OCI-M2 (cell line): ENCODE results near the gene ECM1.
A peak's percentile ranks its signal among the peaks of the same experiment; 100 is the strongest.

ENCODE experiments used
- DNase-seq: peaks from one replicate; lab custom pipeline; 2025; ENCODE audit not compliant: unreplicated experiment; lab: John Stamatoyannopoulos, UW

Gene ECM1

DNA sequence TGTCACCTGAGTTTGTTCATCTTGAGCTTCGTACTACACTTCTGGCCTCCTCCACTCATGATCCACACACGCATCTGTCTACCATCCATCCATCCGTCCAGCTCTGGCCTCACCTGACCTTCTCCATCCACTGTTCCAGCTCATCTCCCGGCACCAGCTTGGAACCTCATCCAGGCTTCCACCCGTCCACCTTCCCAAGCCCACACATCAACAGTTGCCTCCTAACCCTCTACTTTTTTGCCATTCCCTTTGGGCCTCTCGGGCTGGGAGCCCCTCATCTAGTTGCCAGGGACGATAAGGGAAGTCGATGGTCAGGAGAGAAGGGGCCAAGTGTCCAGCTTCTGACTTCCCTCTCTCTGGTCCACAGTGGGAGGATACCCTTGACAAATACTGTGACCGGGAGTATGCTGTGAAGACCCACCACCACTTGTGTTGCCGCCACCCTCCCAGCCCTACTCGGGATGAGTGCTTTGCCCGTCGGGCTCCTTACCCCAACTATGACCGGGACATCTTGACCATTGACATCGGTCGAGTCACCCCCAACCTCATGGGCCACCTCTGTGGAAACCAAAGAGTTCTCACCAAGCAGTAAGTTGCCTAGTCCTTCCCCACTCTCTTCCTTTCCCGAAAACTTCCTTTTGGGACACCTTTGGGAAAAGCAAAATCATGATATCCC lies 4.2 kb downstream of the ECM1 start:
- no peak for DNase-seq

DNA sequence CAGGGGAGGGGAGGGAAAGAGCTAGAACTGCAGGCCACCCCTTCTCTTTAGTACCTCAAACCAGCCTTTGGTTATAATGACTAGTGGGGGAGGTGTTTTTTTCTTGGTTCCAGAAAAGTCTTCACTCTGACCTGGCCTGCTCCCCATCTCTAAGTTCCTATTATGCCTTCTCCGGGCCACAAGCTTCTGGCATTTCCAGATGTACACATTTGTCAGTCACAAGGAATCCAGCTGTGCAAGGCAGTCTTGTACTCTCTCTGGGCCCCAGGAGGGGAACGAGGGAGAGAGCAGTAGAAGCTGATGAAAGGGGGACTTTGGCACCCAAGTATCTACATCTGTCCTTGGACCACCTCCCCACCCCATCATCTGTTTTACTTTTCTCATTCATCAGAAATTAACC lies 4.9 kb downstream of the ECM1 start:
- DNase-seq, result no peak

DNA sequence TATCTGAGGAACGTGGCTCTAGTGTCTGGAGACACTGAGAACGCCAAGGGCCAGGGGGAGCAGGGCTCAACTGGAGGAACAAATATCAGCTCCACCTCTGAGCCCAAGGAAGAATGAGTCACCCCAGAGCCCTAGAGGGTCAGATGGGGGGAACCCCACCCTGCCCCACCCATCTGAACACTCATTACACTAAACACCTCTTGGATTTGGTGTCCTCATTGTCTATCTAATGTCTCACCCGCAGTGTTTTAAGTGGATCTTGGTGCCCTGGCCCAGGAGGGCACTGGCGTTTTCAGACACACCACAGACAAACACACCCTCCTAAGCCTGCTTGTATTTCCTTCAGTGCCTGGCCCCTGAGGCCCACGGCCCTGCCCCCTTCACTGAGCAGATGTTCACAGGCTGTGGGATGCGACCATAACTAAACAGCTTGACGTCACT lies 5.5 kb downstream of the ECM1 start:
- no peak for DNase-seq

DNA sequence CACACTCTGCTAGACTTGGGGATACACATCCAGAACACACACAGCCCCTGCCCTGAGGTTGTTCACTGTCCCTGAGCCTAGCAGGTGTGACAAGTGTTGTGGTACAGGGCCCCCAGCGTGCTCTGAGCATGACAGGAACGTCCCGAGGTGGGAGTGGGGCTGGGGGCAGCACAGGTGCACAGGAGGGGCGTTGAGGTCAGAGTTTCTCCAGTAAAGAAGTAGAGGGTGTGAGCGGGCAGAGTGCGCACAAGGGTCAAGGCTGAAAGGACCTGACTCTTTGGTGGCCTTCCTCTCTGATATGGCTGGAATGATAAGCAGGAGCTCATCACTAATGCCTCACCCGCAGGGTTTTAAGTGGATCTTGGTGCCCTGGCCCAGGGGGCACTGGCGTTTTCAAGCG lies 6.4 kb downstream of the ECM1 start:
- DNase-seq, result no peak

DNA sequence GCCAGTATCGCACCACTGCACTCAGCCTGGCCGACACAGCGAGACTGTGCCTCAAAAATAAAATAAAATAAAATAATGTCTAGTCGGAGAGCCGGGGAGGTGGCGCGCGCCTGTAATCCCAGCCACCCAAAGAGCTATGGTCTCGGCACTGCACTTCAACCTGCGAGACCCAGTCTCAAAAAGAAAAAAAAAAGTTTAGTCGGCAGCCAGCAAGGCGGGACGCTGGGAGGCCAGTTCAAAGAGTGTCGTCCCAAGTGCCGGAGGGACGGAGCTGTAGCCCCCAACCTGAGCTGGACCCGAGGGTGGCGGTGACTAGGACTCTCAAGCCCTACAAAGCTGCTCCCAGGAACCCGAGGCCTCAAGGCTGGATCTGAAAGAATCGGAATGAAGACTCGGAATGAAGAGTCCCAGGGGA lies 7.0 kb downstream of the ECM1 start:
- no peak for DNase-seq

DNA sequence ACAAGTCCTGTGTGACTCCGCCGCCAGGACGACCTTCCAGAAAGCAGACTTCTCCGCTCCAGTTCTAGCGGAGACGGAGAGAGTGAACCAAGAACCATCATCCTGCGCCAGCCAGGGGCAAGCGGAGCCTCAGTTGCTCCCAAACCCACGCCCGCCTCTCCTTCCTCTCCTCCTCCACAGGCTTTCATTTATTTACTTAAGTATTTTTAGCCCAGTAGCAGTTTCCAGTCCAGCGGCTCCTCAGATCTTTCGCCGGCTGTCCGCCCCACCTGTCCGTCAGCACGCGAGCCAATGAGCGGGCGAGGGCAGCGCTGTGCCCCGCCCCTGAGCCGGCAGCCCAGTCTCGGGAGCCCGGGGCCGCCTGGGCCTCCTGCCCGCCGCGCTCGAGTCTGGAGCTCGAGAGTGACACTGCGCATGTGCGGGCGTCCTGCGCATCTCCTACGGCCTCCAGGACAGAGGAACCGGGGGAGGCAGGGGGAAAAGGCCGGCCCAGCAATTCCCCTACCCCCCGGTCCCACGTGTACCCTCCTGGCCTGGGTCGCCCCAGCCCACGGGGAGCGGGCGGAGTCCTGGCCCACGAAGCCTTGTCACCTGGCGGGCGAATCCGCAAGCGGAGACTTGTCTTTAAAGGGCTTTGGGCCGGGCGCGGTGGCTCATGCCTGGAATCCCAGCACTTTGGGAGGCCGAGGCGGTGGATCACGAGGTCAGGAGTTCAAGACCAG lies 7.6 kb downstream of the ECM1 start, which contains the start of gene FALEC:
TSS of gene FALEC (plus strand) at position 425 of the 722 bp plus-strand sequence.
- DNase-seq, result peak; percentile 69

DNA sequence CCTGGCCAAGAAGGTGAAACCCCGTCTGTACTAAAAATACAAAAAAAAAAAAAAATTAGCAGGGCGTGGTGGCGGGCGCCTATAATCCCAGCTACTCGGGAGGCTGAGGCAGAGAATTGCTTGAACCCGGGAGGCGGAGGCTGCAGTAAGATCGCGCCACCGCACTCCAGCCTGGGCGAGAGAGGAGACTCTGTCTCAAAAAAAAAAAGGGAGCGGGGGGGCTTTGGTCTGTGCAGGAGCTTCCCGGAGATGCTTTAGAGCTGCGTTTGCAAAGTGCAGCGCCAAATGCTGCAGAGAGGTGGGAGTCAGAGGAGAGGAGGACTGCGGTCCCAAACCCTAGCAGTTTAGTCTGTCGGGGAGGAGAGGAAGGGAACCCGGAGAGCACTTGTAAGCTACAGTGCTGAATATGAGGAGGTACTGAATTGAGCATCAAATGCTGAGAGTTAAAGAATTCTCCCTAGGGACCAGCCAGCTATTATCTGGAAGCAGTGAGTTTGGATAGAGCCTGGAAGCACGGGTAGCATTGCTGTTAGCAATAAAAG lies 8.2 kb downstream of the ECM1 start:
- DNase-seq, result no peak

DNA sequence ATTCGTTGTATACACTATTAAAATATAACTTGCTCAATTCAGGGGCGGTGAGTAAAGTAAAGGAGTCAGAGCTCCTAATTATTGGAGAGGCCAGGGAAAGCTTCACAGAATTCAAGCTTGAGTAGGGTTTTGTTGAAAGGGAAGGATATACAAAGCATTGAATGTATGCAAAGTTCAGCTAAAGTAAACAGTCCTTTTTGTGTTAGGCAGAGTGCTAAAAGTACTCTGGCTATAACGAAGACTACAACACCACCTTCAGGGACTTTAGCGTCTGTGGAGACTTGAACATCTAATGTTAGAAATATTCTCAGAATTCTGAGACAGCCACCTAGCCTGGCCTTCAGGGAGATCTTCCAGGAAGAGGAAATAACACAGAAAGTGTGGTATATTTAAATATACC lies 8.7 kb downstream of the ECM1 start:
- no peak for DNase-seq

DNA sequence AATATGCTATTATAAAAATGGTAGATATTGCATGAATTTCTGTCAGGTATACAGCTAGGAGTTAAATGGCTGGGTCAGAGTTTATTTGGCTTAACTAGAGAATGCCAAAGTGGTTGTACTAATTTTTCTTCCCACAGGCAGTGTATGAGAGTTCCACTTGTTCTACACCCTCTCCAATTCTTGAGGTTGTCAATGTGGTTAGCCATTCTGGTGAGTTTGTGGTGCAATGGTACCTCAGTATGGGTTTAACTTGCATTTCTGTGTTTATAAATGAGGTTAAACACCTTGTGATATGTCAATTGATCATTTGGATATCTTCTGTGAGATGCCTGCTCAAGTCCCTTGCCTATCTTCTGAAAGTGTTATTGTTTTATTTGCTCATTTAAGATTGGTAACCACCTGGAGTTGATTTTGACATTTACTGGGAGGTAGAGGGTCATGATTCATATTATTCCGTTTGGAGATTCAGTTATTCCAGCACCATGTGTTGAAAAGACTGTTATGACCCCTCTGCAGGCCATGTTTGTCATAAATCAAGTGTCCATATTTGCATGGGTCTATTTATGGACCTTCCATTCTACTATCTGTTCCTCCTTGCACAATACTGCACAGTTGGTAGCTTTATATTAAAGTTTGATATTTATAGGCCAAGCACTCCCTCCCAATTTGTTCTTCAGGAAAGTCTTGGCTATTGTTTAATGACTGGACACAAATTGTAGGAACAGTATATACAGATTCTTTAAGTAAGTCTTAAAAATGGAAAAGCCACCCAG lies 13.5 kb downstream of the ECM1 start:
- DNase-seq, result no peak

DNA sequence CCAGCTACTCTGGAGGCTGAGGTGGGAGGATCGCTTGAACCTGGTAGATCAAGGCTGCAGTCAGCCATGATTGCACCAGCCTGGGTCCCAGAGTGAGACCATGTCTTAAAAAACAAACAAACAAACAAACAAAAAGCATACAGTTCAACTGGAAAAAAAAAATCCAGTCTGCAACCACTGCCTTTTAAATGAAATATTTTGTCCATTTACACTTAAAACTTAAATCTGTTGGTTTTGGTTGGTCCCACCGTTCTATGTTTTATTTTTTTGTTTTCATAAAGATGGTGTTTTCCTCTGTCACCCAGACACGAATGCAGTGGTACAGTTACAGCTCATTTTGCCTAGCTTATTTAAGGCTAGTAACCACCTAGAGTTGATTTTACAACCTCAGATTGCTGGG lies 17.4 kb downstream of the ECM1 start:
- no peak for DNase-seq

DNA sequence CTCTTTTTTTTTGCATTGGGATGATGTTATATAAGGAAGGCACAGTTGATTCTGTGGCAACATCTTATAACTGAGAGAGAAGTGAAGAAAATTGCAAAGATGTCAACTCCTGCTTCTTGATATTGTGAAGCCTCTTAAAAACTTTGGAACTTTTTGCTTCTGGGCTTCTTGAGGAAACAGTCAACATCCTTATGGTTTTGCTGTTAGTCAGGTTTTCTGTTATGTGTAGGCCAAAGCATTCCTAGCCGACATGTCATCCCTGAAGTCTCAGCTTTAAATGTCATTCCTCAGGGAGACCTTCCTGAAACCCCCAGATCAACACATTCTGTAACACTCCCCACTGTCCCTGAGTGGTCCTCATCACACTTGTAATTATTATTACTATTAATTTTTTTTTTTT lies 20.3 kb downstream of the ECM1 start:
- DNase-seq, result no peak

DNA sequence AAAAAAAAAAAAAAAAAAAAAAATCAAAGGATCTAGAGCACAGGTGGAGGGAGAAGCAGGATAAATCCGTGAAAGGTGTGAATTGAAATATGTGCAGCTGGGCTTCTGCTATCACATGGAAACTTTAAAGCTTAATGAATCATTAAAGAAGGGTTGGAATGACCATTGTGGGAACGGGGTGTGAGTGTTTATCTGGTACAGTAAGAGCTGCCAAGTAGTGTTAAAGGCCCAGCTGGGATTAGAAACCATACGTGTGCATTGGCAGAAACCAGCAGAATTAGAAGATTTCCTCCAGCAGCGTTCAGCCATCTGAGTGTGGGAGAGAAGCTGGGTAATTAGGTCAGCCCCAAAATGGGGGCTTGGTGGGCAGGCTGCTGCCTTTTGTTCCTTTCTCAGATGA lies 21.1 kb downstream of the ECM1 start:
- DNase-seq, result no peak

DNA sequence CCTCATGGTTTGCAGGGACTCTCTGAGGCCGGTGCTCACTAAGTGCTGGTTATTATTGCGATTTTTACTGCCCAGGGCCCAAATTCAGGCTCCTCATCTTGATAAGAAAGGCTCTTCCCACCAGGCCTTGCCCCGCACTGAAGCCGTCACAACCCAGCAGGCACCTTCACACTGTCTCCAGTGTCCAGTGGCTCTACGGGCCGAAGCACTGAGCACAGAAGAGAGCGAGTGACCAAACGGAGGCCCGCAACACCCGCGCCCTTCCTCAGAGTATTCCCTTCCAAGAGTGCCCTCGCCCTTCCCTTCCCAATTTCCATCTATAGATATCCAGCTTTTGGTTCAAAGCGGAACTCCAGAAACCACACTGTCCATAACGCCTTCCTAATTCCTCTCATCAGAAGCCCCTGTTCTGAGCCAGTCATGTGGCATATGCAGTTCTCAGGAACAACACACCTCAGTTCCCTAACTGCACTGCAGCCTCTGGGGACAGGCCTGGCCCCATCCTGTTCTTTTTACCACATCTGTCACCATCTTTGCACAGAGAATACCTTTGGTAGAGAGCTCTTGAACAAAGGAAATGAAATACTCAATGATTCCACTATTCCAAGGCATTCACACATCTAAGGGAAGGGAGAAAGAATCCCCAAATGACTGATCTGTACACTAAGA lies 22.7 kb downstream of the ECM1 start:
- DNase-seq, result no peak

DNA sequence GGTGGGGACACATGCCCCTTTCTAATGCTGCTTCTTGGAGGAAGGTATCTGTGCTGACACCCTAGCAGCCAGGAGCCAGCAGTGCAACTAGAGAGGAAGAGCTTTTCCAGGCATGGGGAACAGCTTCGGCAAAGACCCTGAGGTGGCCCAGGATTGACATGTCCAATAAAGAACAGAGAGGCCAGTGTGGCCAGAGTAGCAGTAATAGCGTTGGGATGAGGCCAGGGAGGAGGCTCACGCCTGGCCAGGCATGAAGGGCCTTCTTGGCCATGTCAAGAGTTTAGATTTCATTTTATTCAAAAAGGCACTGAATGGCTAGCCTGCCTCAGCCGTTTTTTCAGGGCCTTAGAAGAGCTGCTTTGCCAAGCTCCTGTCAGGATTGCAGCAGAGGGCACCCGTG lies 25.0 kb downstream of the ECM1 start:
- DNase-seq, result no peak

DNA sequence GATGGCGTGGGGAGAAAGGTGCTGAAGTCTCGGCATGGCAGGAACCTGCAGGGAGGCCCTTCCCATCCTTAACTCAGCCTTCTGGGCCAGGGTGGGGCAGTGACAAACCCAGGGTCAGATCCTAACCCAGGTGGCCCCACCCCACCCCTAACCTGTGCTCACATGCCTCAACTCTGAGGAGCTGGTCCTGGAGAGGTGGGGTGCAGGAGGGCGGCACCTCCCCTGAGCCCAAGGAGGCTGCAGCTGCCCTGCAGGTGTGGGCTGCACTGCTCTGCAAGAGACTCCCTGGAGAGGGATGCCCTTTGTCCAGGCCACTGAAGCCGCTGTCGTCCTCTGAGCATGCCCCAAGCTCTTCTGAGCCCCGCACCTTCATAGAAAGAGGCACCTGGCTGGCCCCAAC lies 26.1 kb downstream of the ECM1 start:
- DNase-seq, result no peak

DNA sequence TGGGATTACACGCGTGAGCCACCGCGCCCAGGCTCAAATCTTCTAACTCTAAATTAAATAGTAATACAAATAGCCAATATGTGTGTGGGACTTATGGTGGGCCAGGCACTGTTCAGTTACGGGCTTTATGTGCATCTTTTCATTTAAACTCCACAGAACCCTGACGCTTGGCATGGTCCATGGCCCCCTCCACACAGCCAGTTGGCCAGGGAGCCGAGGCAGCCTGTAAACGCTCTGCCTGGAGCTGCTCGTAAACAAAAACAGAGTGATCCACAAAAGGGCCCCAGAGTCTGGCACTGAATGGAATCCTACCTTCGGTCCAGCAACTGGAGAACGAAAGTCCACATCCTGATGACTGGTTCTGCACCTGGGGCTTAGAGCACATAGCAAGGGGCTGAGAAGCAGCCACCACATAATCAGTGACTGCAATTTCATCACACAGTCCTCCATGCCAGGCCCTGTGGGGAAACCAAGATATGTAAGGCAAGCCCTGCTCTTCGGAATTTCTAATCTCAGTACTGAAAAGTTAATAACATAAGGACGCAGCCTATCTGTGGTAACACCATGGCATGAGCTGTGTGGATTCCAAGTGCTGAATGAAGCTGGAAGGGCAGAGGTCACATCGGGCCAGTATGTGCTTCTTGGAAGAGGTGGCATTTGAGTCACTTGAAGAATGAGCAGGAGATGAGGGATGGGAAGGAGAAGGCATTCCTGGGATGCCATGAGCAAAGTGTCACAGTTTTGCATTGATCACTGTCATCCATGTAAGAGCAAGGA lies 27.8 kb downstream of the ECM1 start:
- DNase-seq, result no peak

DNA sequence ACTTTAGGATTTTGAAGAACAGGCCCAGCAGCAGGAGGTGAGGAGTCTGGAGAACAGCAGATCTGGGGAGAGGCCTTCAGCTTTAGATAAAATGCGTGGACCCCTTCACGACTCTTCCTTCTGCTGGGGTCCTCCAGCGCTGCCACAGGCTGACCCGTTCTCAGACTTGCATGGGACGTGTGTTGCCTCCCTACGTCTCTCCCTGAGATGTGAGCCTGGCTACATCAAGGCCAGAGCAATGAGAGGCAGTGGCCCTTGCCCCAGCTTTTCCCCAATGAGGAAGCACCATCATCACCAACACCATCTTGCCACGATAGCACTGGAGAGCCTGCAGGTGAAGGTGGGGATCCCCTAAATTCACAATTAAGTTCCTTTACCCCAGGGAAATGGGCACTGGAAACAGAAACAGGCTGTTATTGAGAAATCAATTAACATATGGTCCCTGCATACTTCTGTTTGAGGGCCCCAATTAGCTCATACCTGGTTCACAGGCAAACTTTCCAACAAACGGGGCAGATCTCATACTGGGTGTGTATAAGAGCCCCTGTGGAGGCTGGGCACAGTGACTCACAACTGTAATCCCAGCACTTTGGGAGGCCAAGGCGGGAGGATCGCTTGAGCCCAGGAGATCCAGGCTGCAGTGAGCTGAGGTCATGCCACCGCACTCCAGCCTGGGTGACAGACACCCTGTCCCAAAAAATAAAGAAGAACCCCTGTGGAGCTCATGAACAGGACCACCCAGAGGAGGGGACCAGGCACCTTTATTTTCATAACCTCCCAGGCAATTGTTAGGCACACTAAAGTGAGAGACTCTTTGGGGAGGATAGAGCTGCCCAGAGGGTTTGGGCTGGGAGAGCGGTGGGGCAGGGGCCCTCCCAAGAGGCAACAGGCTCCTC lies 29.2 kb downstream of the ECM1 start:
- DNase-seq, result no peak

DNA sequence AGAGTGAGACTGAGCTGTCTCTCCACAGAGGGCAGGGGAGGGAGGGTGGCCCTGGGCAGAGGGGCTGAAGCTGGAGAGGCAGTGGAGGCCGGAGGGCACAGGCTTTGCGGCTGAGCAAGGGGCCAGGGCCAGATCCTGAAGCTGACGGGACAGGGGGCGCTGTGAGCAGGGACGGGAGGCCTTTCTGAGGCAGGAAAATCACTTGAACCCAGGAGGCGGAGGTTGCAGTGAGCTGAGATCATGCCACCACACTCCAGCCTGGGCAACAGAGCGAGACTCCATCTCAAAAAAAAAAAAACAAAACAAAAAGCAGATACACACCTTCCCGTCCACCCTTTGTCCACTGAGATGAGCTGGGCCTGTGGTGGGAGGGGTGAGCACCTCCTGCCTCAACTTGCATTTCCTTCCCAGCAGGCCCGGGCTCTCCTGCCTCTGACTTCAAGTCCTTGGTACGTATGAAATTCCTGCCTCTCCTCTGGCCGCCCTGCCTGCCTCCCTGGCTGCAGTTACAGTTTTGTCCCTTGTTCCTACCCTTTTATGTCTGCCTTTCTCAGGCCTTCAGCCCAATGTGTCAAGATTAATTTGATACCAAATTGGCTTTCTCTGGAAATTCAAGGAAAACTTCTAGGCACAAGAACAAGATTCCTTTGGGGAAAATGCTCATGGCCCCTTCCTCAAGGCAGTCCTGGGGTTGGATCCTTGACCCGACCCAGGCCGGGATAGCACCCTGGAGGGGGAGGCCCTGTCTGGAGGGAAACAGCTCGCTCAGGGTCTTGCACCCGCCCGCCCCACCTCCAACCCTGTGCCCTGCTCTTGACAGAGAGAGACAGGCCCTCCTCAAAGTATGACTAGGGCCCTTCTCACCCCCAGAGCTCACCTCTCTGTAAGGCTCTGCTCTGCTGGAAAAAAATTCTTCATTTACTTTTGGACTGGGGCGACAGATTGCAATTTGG lies 30.1 kb downstream of the ECM1 start:
- no peak for DNase-seq
